HT1080 (cell line): ENCODE measurements around the gene USP7. TPM values are rescaled to one million over a fixed set of nuclear protein-coding genes. Genes with fewer than 3 reads are reported as not detected.
"Not testable (repeated sequence)": the region's sequence is repeated elsewhere in the genome, so short reads cannot be mapped to it uniquely, and the experiment has no call there.

Experiments used
- DNase-seq: peaks from one replicate; pipeline ENCODE4 v3.0.0-alpha.2; 2015; ENCODE audit warnings: low read depth
- total RNA-seq: library from RNA; depleted of rRNA; stranded (reverse); fragments of >200 nt; shearing (Covaris generic); gene quantifications from 2 replicates; pipeline ENCODE4 v1.2.3, GENCODE V29; 2014; rRNA removed

The USP7 gene
- total RNA-seq, 1 experiment from 2014 or later, result 86.0 TPM

DNA sequence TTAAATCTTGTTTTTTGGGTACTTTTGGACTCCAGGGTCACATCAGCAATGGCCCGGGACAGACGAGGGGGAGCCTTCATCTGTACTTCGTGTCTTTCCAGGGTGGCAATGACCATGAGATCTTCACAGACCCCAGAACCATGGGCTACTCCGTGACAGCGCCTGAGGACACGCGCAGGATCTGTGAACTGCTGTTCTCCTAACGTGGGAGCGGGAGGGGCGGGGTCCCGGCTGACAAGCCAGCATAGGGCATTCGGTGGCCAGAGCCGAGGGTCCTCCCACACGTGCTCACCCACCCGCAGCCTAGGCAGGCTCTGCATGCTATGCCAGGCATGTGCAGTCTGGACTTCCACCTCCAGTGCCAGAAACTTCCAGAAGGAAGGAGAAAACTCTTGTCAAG lies 116.1 kb downstream of the USP7 start:
- no peak for DNase-seq

DNA sequence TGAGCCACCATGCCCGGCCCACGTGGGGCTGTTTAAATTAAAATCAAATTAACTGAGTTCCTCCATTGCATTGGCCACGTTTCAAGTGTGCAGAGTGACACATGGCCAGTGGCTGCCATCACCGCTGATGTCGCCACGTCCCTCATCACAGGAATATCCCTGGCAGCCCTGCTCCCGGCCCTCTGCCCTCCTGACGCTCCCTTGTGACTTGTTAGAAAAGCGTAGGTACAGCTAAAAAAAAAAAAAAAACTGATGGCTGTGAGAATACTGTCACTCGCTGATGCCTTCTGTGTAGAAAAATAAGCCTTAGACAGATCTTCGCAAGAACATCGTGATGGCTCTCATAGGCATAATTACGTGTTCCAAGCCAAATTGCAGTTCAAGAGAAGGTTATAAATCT lies 116.6 kb downstream of the USP7 start:
- no peak for DNase-seq

DNA sequence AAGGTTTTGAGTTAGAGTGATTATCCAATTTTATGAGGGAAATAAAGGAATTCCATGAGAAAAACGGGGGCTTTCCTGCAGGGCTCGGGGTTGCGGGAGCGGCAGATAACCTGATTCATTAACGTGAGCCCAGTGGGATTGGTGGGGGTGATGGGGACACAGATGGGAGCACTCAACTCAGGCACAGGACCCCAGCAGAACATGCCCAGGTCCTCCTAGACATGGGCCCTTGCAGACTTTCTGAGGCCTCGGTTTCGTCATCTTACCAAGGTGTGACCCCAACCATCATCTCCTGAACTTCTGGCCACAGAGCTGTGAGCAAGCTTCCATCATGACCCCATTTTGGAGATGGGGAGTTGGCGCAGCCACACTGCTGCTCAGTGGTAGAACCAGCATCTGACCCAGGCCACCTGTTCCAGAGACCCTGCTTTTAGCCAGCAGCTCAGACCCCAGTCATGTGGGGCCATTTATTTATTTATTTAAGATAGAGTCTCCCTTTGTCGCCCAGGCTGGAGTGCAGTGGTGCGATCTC lies 117.2 kb downstream of the USP7 start:
- no peak for DNase-seq

DNA sequence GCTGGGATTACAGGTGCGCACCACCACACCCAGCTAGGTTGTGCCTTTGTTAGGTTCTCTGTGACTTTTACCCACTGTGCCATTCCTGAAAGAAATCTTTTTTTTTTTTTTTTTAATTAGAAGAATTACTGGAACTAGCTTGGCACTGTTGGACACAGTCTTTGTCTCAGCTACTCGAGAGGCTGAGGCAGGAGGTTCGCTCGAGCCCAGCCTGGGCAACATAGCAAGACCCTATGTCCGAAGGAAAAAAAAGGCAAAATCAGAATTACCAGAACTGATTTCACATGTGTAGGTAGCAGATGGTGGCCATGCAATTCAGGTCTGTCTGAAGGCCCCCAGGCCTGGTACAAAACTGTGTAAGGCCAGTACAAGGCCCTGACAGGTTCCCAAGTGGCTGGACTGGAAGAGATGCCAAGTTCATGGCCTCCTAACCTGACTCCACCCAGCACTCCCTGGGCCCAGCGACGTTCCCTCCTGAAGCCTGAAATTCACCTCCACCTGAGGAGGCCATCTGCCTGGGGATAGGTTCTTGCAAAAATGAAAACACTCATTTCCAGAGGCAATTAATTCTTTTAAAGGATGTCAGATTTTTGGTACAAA lies 117.9 kb downstream of the USP7 start:
- DNase-seq, result no peak

DNA sequence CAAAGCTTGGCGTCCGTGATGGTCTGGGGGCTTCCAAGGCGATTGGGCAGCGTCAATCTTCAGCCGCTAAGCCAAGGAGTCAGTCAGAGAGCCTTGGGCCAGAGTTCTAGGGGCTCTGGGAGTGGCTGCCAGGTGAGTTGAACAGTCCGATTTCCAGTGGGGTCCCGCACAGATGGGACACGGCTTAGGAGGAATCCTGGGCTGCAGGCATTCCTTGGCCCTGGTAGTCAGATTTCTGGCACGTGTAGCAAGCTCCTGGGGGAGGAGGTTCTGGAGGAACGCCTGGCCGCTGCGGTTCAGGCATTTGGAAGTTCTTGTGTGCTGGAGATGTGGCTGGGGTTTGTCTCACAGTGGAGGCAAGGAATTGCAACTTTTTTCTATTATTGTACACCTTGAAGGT lies 120.4 kb downstream of the USP7 start:
- not testable (repeated sequence) for DNase-seq

Other genes with a start within 250 kb of the USP7 start
- 8.7 and 10.3 TPM in 2 replicates for gene TMEM186, start 166.3 kb downstream of the USP7 start, total RNA-seq
- gene PMM2, start 166.1 kb downstream of the USP7 start, total RNA-seq, result 46.9 and 61.5 TPM in 2 replicates
- 114 and 126 TPM in 2 replicates for gene CARHSP1, start 94.9 kb downstream of the USP7 start, total RNA-seq
- gene LITAFD, start 81.6 kb downstream of the USP7 start, total RNA-seq, result not detected in 2 replicates
- gene HAPSTR1, start 127.7 kb upstream of the USP7 start, total RNA-seq, result 41.7 and 46.9 TPM in 2 replicates